NCI-H1436 treated with DMSO at 0.1 percent for 48 hours (cell line): Measurements from ENCODE around the gene ANKRD24.
"Not testable (repeated sequence)": the region's sequence is repeated elsewhere in the genome, so short reads cannot be mapped to it uniquely, and the experiment has no call there.

Source experiments
- DNase-seq: peaks from one replicate; lab custom pipeline; 2025; lab: John Stamatoyannopoulos, UW

Gene ANKRD24

GRCh38 chr19:4197625-4198466 lies 15.4 kb downstream of the ANKRD24 start:
- no peak for DNase-seq

GRCh38 chr19:4198467-4199126 lies 16.1 kb downstream of the ANKRD24 start:
- DNase-seq = no peak

GRCh38 chr19:4199699-4200293 lies 17.3 kb downstream of the ANKRD24 start:
- no peak for DNase-seq

- DNase-seq = no peak
Measured at GRCh38 chr19:4200940-4201542, 18.6 kb downstream of the ANKRD24 start.

- no peak for DNase-seq
Measured at GRCh38 chr19:4201798-4202197, 19.3 kb downstream of the ANKRD24 start.

- no peak for DNase-seq
Measured at GRCh38 chr19:4206818-4207484, 24.5 kb downstream of the ANKRD24 start.

- DNase-seq = no peak
Measured at GRCh38 chr19:4208385-4209094, 26.1 kb downstream of the ANKRD24 start.

GRCh38 chr19:4210166-4210731 lies 27.8 kb downstream of the ANKRD24 start:
- no peak for DNase-seq

- no peak for DNase-seq
Measured at GRCh38 chr19:4213116-4213515, 30.6 kb downstream of the ANKRD24 start.

GRCh38 chr19:4215807-4216206 lies 33.3 kb downstream of the ANKRD24 start:
- DNase-seq = no peak

- DNase-seq = no peak
Measured at GRCh38 chr19:4216846-4217245, 34.4 kb downstream of the ANKRD24 start.

GRCh38 chr19:4217429-4218264 lies 35.2 kb downstream of the ANKRD24 start:
- DNase-seq = no peak

GRCh38 chr19:4218523-4218922 lies 36.0 kb downstream of the ANKRD24 start:
- not testable (repeated sequence) for DNase-seq

- no peak for DNase-seq
Measured at GRCh38 chr19:4220188-4220587, 37.7 kb downstream of the ANKRD24 start.

GRCh38 chr19:4224470-4224869 lies 42.0 kb downstream of the ANKRD24 start:
- no peak for DNase-seq

- no peak for DNase-seq
Measured at GRCh38 chr19:4225885-4226284, 43.4 kb downstream of the ANKRD24 start.

GRCh38 chr19:4227771-4228170 lies 45.3 kb downstream of the ANKRD24 start:
- DNase-seq = no peak

GRCh38 chr19:4228765-4229178 lies 46.3 kb downstream of the ANKRD24 start:
- DNase-seq = no peak

- DNase-seq = no peak
Measured at GRCh38 chr19:4229179-4229931, 46.9 kb downstream of the ANKRD24 start, which contains the start of gene EBI3. TSS of gene EBI3 (plus strand) at chr19:4229523. CDS start at chr19:4229551, 28 bp downstream.
